ENCODE results near the gene GPC6. TPM values are rescaled to one million over a fixed set of nuclear protein-coding genes. Genes with fewer than 3 reads are reported as not detected.

Gene GPC6
- polyA plus RNA-seq, 4 donors: 0.22 to 45.0 (median 1.4) TPM

DNA sequence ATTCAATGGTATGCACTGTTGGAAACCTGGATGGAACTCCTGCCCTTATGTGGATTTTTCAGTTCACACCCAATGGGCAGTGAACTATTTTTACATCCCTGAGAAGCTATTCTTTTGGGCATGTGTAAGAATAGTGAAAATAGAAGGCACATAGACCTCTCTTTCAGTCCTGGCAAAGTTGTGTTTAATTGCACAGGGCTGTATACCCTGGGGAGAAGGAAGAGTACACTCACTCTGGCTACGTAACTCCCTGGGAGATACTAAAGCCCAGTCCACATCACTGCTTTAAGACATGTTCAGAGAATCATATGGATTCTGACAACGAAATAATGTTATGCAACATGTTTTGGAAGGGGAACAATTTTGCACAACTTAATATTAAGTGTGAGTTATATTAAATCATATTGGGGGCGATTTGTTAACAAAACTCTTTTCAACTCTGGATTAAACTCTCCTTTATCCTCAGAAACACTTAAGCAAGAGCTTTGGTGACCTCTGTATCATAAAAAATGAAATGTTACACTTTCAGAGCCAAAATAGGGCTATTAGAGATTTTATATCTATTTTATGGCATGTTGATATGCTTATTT lies 1086.8 kb downstream of the GPC6 start:
- Histone ChIP-seq H3K27ac (ENCODE audit: low read depth in 1 of 3, low read length in 2 of 3) (no peak overlapping the region), H3K36me3 (ENCODE audit: control insufficient read depth in 3 of 3, insufficient read depth in 2 of 3, low read depth in 1 of 3, low read length in 3 of 3) (peaks cover 0 to 4% (median 0%) of the 10 kb centered on the region in 3 donors), H3K4me1 (ENCODE audit: control insufficient read depth in 3 of 3, insufficient read depth in 2 of 3, low read depth in 1 of 3, low read length in 2 of 3) (peaks cover 0 to 3% (median 0%) of the 10 kb centered on the region in 3 donors), H3K9me3 (ENCODE audit: control insufficient read depth in 2 of 2, insufficient read depth in 1 of 2, low read depth in 1 of 2, low read length in 1 of 2) (no peaks in the 10 kb centered on the region), H3K4me3 (ENCODE audit: low read depth in 1 of 3, low read length in 3 of 3) (no peak overlapping the region), H3K27me3 (ENCODE audit: control insufficient read depth in 3 of 3, insufficient read depth in 3 of 3, low read length in 3 of 3) (no peaks in the 10 kb centered on the region)
- DNase-seq: no peak
- FAIRE-seq: no peak
- WGBS, 3 donors: 81 to 88% (median 83%) methylated on average over 3 of the region's 3 CpGs

GRCh38 chr13:94313926-94314325 lies 1087.3 kb downstream of the GPC6 start:
- peaks cover 0 to 3% (median 0%) of the 10 kb centered on the region in 3 donors for H3K4me1 ChIP-seq (ENCODE audit: control insufficient read depth in 3 of 3, insufficient read depth in 2 of 3, low read depth in 1 of 3, low read length in 2 of 3)
- no peak for FAIRE-seq
- H3K4me3 ChIP-seq (ENCODE audit: low read depth in 1 of 3, low read length in 3 of 3): no peak overlapping the region
- WGBS, 3 donors: 80 to 91% (median 90%) methylated on average over 3 of the region's 3 CpGs
- H3K27me3 ChIP-seq (ENCODE audit: control insufficient read depth in 3 of 3, insufficient read depth in 3 of 3, low read length in 3 of 3): no peaks in the 10 kb centered on the region
- DNase-seq: no peak
- peaks cover 0 to 2% (median 0%) of the 10 kb centered on the region in 3 donors for H3K36me3 ChIP-seq (ENCODE audit: control insufficient read depth in 3 of 3, insufficient read depth in 2 of 3, low read depth in 1 of 3, low read length in 3 of 3)
- H3K27ac ChIP-seq (ENCODE audit: low read depth in 1 of 3, low read length in 2 of 3): no peak overlapping the region
- H3K9me3 ChIP-seq (ENCODE audit: control insufficient read depth in 2 of 2, insufficient read depth in 1 of 2, low read depth in 1 of 2, low read length in 1 of 2): no peaks in the 10 kb centered on the region

DNA sequence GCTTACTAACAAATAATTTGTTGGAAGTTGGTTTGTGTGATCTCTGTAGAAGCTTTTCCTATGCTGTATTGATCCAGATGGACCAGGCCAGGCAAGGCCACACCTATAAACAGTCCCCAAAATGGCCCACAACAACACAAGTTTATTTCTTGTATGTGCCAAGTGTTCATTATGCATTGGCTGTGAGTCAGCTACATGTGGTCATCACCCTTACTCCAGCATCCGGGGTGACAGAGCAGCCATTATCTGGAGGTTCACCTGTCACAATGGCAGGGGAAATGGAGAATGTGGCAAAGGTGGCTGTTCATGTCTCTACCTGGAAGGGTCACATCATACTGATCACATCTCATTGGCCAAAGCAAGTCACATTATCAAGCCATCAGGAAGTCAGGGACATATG lies 1088.6 kb downstream of the GPC6 start:
- FAIRE-seq (no peak), DNase-seq (no peak)
- WGBS, 3 donors: 85 to 100% (median 90%) methylated on average over 1 of the region's 1 CpG
- H3K27me3 ChIP-seq (ENCODE audit: control insufficient read depth in 3 of 3, insufficient read depth in 3 of 3, low read length in 3 of 3): no peaks in the 10 kb centered on the region
- H3K4me3 ChIP-seq (ENCODE audit: low read depth in 1 of 3, low read length in 3 of 3): no peak overlapping the region
- peaks cover 0 to 2% (median 0%) of the 10 kb centered on the region in 3 donors for H3K36me3 ChIP-seq (ENCODE audit: control insufficient read depth in 3 of 3, insufficient read depth in 2 of 3, low read depth in 1 of 3, low read length in 3 of 3)
- peaks cover 0 to 3% (median 0%) of the 10 kb centered on the region in 3 donors for H3K4me1 ChIP-seq (ENCODE audit: control insufficient read depth in 3 of 3, insufficient read depth in 2 of 3, low read depth in 1 of 3, low read length in 2 of 3)
- no peak overlapping the region for H3K27ac ChIP-seq (ENCODE audit: low read depth in 1 of 3, low read length in 2 of 3)
- no peaks in the 10 kb centered on the region for H3K9me3 ChIP-seq (ENCODE audit: control insufficient read depth in 2 of 2, insufficient read depth in 1 of 2, low read depth in 1 of 2, low read length in 1 of 2)

GRCh38 chr13:94317063-94317491 lies 1090.5 kb downstream of the GPC6 start:
- Histone ChIP-seq H3K27ac (ENCODE audit: low read depth in 1 of 3, low read length in 2 of 3) (no peak overlapping the region), H3K36me3 (ENCODE audit: control insufficient read depth in 3 of 3, insufficient read depth in 2 of 3, low read depth in 1 of 3, low read length in 3 of 3) (no peaks in the 10 kb centered on the region), H3K9me3 (ENCODE audit: control insufficient read depth in 2 of 2, insufficient read depth in 1 of 2, low read depth in 1 of 2, low read length in 1 of 2) (no peaks in the 10 kb centered on the region), H3K4me3 (ENCODE audit: low read depth in 1 of 3, low read length in 3 of 3) (no peak overlapping the region), H3K27me3 (ENCODE audit: control insufficient read depth in 3 of 3, insufficient read depth in 3 of 3, low read length in 3 of 3) (no peaks in the 10 kb centered on the region), H3K4me1 (ENCODE audit: control insufficient read depth in 3 of 3, insufficient read depth in 2 of 3, low read depth in 1 of 3, low read length in 2 of 3) (no peaks in the 10 kb centered on the region)
- 40 to 72% (median 59%) methylated on average over 2 of the region's 2 CpGs for WGBS, 3 donors
- FAIRE-seq (no peak), DNase-seq (no peak)

DNA sequence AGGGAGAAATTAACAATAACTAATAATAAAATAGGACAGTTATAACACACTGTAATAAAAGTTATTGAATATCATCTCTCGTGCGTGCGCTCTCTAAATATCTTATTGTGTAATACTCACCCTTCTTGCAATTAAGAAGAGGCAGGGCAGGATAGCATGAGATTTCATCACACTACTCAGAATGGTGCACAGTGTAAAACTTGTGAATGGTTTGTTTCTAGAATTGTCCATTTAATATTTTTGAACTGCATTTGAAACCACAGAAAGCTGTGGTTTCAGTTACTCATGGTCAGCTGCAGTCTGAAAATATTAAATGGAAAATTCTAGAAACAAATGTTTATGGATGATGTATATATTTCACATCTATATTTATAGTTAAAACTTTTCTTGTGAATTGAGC lies 1091.8 kb downstream of the GPC6 start:
- DNase-seq (no peak), FAIRE-seq (peak; percentile 30)
- Histone ChIP-seq H3K27ac (ENCODE audit: low read depth in 1 of 3, low read length in 2 of 3) (no peak overlapping the region), H3K9me3 (ENCODE audit: control insufficient read depth in 2 of 2, insufficient read depth in 1 of 2, low read depth in 1 of 2, low read length in 1 of 2) (no peaks in the 10 kb centered on the region), H3K36me3 (ENCODE audit: control insufficient read depth in 3 of 3, insufficient read depth in 2 of 3, low read depth in 1 of 3, low read length in 3 of 3) (no peaks in the 10 kb centered on the region), H3K4me1 (ENCODE audit: control insufficient read depth in 3 of 3, insufficient read depth in 2 of 3, low read depth in 1 of 3, low read length in 2 of 3) (no peaks in the 10 kb centered on the region), H3K4me3 (ENCODE audit: low read depth in 1 of 3, low read length in 3 of 3) (no peak overlapping the region), H3K27me3 (ENCODE audit: control insufficient read depth in 3 of 3, insufficient read depth in 3 of 3, low read length in 3 of 3) (no peaks in the 10 kb centered on the region)
- WGBS, 3 donors: 68 to 86% (median 84%) methylated on average over 3 of the region's 3 CpGs

DNA sequence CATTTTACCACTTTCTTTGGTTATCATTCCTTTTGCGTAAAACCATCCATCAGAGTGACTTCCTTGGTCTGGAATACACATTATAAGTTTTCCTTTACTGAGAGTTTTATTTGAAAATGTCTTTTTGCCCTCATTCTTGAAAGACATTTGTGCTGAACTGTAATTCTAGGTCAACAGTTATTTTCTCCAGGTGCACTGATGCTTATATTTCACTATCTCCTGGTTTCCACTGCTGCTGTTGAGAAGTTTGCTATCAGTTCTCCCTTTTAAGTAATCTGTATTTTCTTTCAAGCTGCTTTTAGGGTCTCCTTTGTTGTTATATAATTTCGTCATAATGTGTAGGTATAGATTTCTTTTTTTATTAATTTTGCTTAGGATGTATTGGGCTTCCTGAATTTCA lies 1092.9 kb downstream of the GPC6 start:
- H3K27ac ChIP-seq (ENCODE audit: low read depth in 1 of 3, low read length in 2 of 3): no peak overlapping the region
- 89 to 96% (median 94%) methylated on average over 2 of the region's 2 CpGs for WGBS, 3 donors
- no peaks in the 10 kb centered on the region for H3K9me3 ChIP-seq (ENCODE audit: control insufficient read depth in 2 of 2, insufficient read depth in 1 of 2, low read depth in 1 of 2, low read length in 1 of 2)
- no peaks in the 10 kb centered on the region for H3K27me3 ChIP-seq (ENCODE audit: control insufficient read depth in 3 of 3, insufficient read depth in 3 of 3, low read length in 3 of 3)
- no peaks in the 10 kb centered on the region for H3K36me3 ChIP-seq (ENCODE audit: control insufficient read depth in 3 of 3, insufficient read depth in 2 of 3, low read depth in 1 of 3, low read length in 3 of 3)
- H3K4me1 ChIP-seq (ENCODE audit: control insufficient read depth in 3 of 3, insufficient read depth in 2 of 3, low read depth in 1 of 3, low read length in 2 of 3): no peaks in the 10 kb centered on the region
- FAIRE-seq: no peak
- no peak for DNase-seq
- no peak overlapping the region for H3K4me3 ChIP-seq (ENCODE audit: low read depth in 1 of 3, low read length in 3 of 3)

GRCh38 chr13:94322925-94323763 lies 1096.5 kb downstream of the GPC6 start:
- H3K27me3 ChIP-seq (ENCODE audit: control insufficient read depth in 3 of 3, insufficient read depth in 3 of 3, low read length in 3 of 3): no peaks in the 10 kb centered on the region
- DNase-seq (no peak), FAIRE-seq (no peak)
- H3K9me3 ChIP-seq (ENCODE audit: control insufficient read depth in 2 of 2, insufficient read depth in 1 of 2, low read depth in 1 of 2, low read length in 1 of 2): no peaks in the 10 kb centered on the region
- H3K36me3 ChIP-seq (ENCODE audit: control insufficient read depth in 3 of 3, insufficient read depth in 2 of 3, low read depth in 1 of 3, low read length in 3 of 3): no peaks in the 10 kb centered on the region
- no peak overlapping the region for H3K4me3 ChIP-seq (ENCODE audit: low read depth in 1 of 3, low read length in 3 of 3)
- no peaks in the 10 kb centered on the region for H3K4me1 ChIP-seq (ENCODE audit: control insufficient read depth in 3 of 3, insufficient read depth in 2 of 3, low read depth in 1 of 3, low read length in 2 of 3)
- 86 to 93% (median 90%) methylated on average over 6 of the region's 6 CpGs for WGBS, 3 donors
- peak overlapping the region in 2 of 3 donors; percentile 34 to 57 for H3K27ac ChIP-seq (ENCODE audit: low read depth in 1 of 3, low read length in 2 of 3)

DNA sequence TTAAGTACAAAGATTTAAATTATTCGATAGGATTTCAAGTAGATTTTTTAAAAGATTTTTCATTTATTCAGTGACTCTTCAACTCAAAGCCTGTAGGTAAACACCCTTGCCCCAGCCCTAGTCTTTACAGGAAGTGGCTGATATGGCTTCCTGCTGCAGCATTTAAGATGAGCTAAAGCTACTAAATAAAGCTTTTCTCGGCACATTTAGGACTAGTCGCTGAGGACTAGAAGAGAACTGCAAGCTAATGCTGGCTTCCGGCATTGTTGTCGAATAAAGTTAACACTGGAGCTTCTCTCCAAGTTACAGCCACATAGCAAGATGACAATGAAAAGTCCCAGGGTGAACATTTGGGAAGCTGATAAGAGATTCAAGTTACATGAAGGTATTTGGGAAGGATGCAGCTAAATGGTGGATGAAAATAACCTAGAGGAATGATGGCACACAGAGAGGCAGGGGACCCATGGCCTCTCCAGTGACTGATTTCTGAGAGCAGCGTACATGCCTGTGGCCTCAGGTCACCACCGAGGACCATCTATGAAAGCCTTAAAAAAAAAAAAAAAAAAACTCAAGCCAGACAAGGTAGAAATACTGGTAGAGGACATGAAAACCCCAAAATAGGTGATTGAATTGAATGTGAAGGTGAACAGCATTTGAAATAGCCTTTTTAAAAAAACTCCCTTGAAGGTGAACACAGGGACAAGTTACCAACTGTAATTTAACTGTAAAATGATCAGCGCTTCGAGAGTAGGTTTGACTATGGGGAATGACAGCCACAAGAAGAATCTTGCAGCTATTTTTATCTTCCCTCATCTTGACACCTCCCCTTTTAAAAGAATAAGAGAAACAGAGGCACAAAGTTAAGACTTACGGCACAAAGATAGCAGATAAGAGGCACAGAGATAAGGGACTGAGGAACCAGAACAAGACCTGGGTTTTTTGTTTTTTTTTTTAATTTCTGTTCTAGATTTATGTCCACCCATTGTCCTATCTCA lies 1097.5 kb downstream of the GPC6 start:
- Histone ChIP-seq H3K27ac (ENCODE audit: low read depth in 1 of 3, low read length in 2 of 3) (peak overlapping the region in 2 of 3 donors; percentile 68 to 73), H3K27me3 (ENCODE audit: control insufficient read depth in 3 of 3, insufficient read depth in 3 of 3, low read length in 3 of 3) (no peaks in the 10 kb centered on the region), H3K4me1 (ENCODE audit: control insufficient read depth in 3 of 3, insufficient read depth in 2 of 3, low read depth in 1 of 3, low read length in 2 of 3) (no peaks in the 10 kb centered on the region), H3K9me3 (ENCODE audit: control insufficient read depth in 2 of 2, insufficient read depth in 1 of 2, low read depth in 1 of 2, low read length in 1 of 2) (no peaks in the 10 kb centered on the region), H3K36me3 (ENCODE audit: control insufficient read depth in 3 of 3, insufficient read depth in 2 of 3, low read depth in 1 of 3, low read length in 3 of 3) (no peaks in the 10 kb centered on the region), H3K4me3 (ENCODE audit: low read depth in 1 of 3, low read length in 3 of 3) (no peak overlapping the region)
- DNase-seq (peak in 1 of 2 donors; percentile 52), FAIRE-seq (no peak)
- WGBS, 3 donors: 68 to 82% (median 72%) methylated on average over 10 of the region's 10 CpGs

Measured in small intestine (tissue), 7 donors.